ENCODE data around the gene TDRKH.

GRCh38 chr1:151733126-151733525 is 57.2 kb downstream of the TDRKH start:
- TF ChIP-seq CREB1 (IDR thresholded peaks at IDR 0.05; ENCODE audit: low read depth), result no peak
- TF ChIP-seq TAF1 (IDR thresholded peaks at IDR 0.05; ENCODE audit: low read depth), result no peak
- no peak for TF ChIP-seq EP300 (IDR thresholded peaks at IDR 0.05; ENCODE audit: borderline replicate concordance)
- no peak for TF ChIP-seq MAX (IDR thresholded peaks at IDR 0.05)
- no peak for TF ChIP-seq CEBPB (IDR thresholded peaks at IDR 0.05)
